Measurements from ENCODE around the gene UBE2N. TPM values are rescaled to one million over a fixed set of nuclear protein-coding genes. Genes with fewer than 3 reads are reported as not detected.

UBE2N gene
- polyA plus RNA-seq (2013, experiment 1 of 2) = 174 TPM
- 180 TPM for polyA plus RNA-seq (2013, experiment 2 of 2)

DNA sequence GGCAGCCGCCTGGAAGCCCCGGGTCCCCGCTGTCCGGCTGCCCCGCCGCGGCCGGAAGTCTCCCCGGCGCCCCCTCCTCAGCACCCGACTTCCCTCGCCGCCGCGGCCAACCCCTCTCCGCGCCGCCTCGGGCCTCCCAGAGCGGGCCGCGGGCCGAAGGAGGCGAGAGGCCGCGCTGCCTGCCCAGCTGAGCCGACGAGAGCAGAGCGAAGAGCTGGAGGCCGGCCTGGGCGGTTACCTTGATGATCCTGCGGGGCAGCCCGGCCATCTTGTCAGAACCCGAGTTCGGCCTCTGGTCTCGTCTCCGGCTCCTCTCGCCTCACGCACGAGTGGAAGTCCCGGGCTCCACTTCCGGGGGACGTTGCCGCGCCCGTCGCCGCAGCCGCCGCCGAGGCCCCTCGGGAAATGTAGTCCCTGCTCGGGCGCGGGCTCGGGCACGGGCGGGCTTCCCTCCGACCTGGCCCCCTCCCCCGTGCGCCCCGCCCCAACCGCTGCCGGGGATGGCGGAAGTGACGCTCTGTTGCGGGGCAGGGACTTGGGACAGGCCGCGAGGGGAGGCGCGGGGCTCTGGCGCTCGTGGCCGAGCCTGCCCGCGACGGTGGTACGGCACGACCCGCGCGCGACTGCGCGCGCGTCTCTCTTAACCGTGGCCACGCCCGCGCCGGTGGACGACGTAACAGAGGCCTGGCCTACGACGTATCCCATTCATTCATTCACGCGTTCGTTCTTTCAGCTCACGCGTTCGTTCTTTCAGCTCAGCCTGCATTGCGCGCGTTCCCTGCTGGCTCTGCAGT is at the start of gene UBE2N:
Gene UBE2N (minus strand): TSS at position 331 of the 794 bp plus-strand sequence. CDS start 63 bp downstream, at position 268.
- Histone ChIP-seq H3K4me3 (ENCODE audit: low read length in 2 of 2) (peak within 1 kb of the TSS; percentile 56 to 100), H3K18ac (ENCODE audit: low read length) (peak within 1 kb of the TSS; percentile 100), H3K14ac (ENCODE audit: low read length) (peak within 1 kb of the TSS; percentile 91), H2BK12ac (ENCODE audit: low read length) (no peak within 1 kb of the TSS), H4K8ac (ENCODE audit: low read depth, low read length) (peak within 1 kb of the TSS; percentile 7), H4K91ac (ENCODE audit: low read depth, low read length, poor library complexity) (no peak within 1 kb of the TSS), H2BK5ac (ENCODE audit: low read length) (peak within 1 kb of the TSS; percentile 85), H3K79me1 (ENCODE audit: low read depth, low read length) (peaks cover 2% of the 10 kb centered on the region), H3K4ac (ENCODE audit: low read length) (peak within 1 kb of the TSS; percentile 86), H2BK15ac (ENCODE audit: low read length) (no peak within 1 kb of the TSS), H2BK120ac (ENCODE audit: low read depth, low read length) (peak within 1 kb of the TSS; percentile 73), H3K4me1 (ENCODE audit: control insufficient read depth in 2 of 2, insufficient read depth in 1 of 2, low read depth in 1 of 2, low read length in 2 of 2) (peaks cover 9% of the 10 kb centered on the region in 2 donors), H3K9me3 (replicated peaks in 1 of 2; ENCODE audit: control insufficient read depth in 2 of 2, insufficient read depth in 1 of 2, low read depth in 1 of 2, low read length in 2 of 2) (no peaks in the 10 kb centered on the region), H3K36me3 (replicated peaks in 1 of 2; ENCODE audit: control insufficient read depth in 2 of 2, insufficient read depth in 2 of 2, low read length in 2 of 2) (no peaks in the 10 kb centered on the region), H2AK5ac (ENCODE audit: low read depth, low read length) (no peak within 1 kb of the TSS), H3K4me2 (ENCODE audit: insufficient read depth, low read length, poor library complexity, severe bottlenecking) (peak within 1 kb of the TSS; percentile 68), H2AFZ (ENCODE audit: low read length) (peak within 1 kb of the TSS; percentile 89), H3K27me3 (ENCODE audit: control insufficient read depth in 3 of 3, insufficient read depth in 3 of 3, low read depth in 1 of 3, low read length in 3 of 3) (no peaks in the 10 kb centered on the region), H3K27ac (replicated peaks; ENCODE audit: low read length) (peak within 1 kb of the TSS; percentile 89), H3K9ac (ENCODE audit: low read depth, low read length, poor library complexity) (peak within 1 kb of the TSS; percentile 98), H3K23ac (ENCODE audit: low read depth, low read length, poor library complexity) (peak within 1 kb of the TSS; percentile 99)
- WGBS, 2 donors (ENCODE audit: extremely low coverage in 2 of 2, insufficient read length in 2 of 2, insufficient replicate concordance in 1 of 2) = no CpG with 5 or more reads among the region's 105 CpGs
- peak; percentile 93 for DNase-seq (ENCODE audit: low spot score)

GRCh38 chr12:93484315-93484981 is 42.7 kb upstream of the UBE2N start:
- Histone ChIP-seq H3K4me2 (ENCODE audit: insufficient read depth, low read length, poor library complexity, severe bottlenecking) (no peak overlapping the region), H3K27me3 (ENCODE audit: control insufficient read depth in 3 of 3, insufficient read depth in 3 of 3, low read depth in 1 of 3, low read length in 3 of 3) (no peaks in the 10 kb centered on the region), H3K4ac (ENCODE audit: low read length) (no peak overlapping the region), H2BK12ac (ENCODE audit: low read length) (no peak overlapping the region), H3K4me1 (ENCODE audit: control insufficient read depth in 2 of 2, insufficient read depth in 1 of 2, low read depth in 1 of 2, low read length in 2 of 2) (no peaks in the 10 kb centered on the region), H3K14ac (ENCODE audit: low read length) (no peak overlapping the region), H3K79me1 (ENCODE audit: low read depth, low read length) (peaks cover 1% of the 10 kb centered on the region), H2AK5ac (ENCODE audit: low read depth, low read length) (no peak overlapping the region), H2BK15ac (ENCODE audit: low read length) (no peak overlapping the region), H3K27ac (replicated peaks; ENCODE audit: low read length) (no peak overlapping the region), H3K18ac (ENCODE audit: low read length) (no peak overlapping the region), H3K9ac (ENCODE audit: low read depth, low read length, poor library complexity) (no peak overlapping the region), H3K9me3 (replicated peaks in 1 of 2; ENCODE audit: control insufficient read depth in 2 of 2, insufficient read depth in 1 of 2, low read depth in 1 of 2, low read length in 2 of 2) (peaks cover 0 to 3% of the 10 kb centered on the region in 2 donors), H4K91ac (ENCODE audit: low read depth, low read length, poor library complexity) (no peak overlapping the region), H2BK120ac (ENCODE audit: low read depth, low read length) (no peak overlapping the region), H4K8ac (ENCODE audit: low read depth, low read length) (no peak overlapping the region), H2AFZ (ENCODE audit: low read length) (no peak overlapping the region), H2BK5ac (ENCODE audit: low read length) (no peak overlapping the region), H3K4me3 (ENCODE audit: low read length in 2 of 2) (no peak overlapping the region), H3K23ac (ENCODE audit: low read depth, low read length, poor library complexity) (no peak overlapping the region), H3K36me3 (replicated peaks in 1 of 2; ENCODE audit: control insufficient read depth in 2 of 2, insufficient read depth in 2 of 2, low read length in 2 of 2) (peaks cover 34 to 98% of the 10 kb centered on the region in 2 donors)
- DNase-seq (ENCODE audit: low spot score) = no peak
- no CpG with 5 or more reads among the region's 8 CpGs for WGBS, 2 donors (ENCODE audit: extremely low coverage in 2 of 2, insufficient read length in 2 of 2, insufficient replicate concordance in 1 of 2)

GRCh38 chr12:93483151-93483807 is 41.5 kb upstream of the UBE2N start:
- Histone ChIP-seq H3K9ac (ENCODE audit: low read depth, low read length, poor library complexity) (no peak overlapping the region), H2AK5ac (ENCODE audit: low read depth, low read length) (no peak overlapping the region), H3K36me3 (replicated peaks in 1 of 2; ENCODE audit: control insufficient read depth in 2 of 2, insufficient read depth in 2 of 2, low read length in 2 of 2) (peaks cover 32 to 98% of the 10 kb centered on the region in 2 donors), H3K27me3 (ENCODE audit: control insufficient read depth in 3 of 3, insufficient read depth in 3 of 3, low read depth in 1 of 3, low read length in 3 of 3) (no peaks in the 10 kb centered on the region), H3K79me1 (ENCODE audit: low read depth, low read length) (peaks cover 2% of the 10 kb centered on the region), H4K8ac (ENCODE audit: low read depth, low read length) (no peak overlapping the region), H3K4ac (ENCODE audit: low read length) (no peak overlapping the region), H2BK5ac (ENCODE audit: low read length) (no peak overlapping the region), H3K9me3 (replicated peaks in 1 of 2; ENCODE audit: control insufficient read depth in 2 of 2, insufficient read depth in 1 of 2, low read depth in 1 of 2, low read length in 2 of 2) (peaks cover 0 to 3% of the 10 kb centered on the region in 2 donors), H3K14ac (ENCODE audit: low read length) (no peak overlapping the region), H3K4me3 (ENCODE audit: low read length in 2 of 2) (no peak overlapping the region), H3K23ac (ENCODE audit: low read depth, low read length, poor library complexity) (no peak overlapping the region), H2BK120ac (ENCODE audit: low read depth, low read length) (no peak overlapping the region), H3K4me2 (ENCODE audit: insufficient read depth, low read length, poor library complexity, severe bottlenecking) (no peak overlapping the region), H3K18ac (ENCODE audit: low read length) (no peak overlapping the region), H2BK12ac (ENCODE audit: low read length) (no peak overlapping the region), H3K4me1 (ENCODE audit: control insufficient read depth in 2 of 2, insufficient read depth in 1 of 2, low read depth in 1 of 2, low read length in 2 of 2) (no peaks in the 10 kb centered on the region), H2AFZ (ENCODE audit: low read length) (no peak overlapping the region), H4K91ac (ENCODE audit: low read depth, low read length, poor library complexity) (no peak overlapping the region), H2BK15ac (ENCODE audit: low read length) (no peak overlapping the region), H3K27ac (replicated peaks; ENCODE audit: low read length) (no peak overlapping the region)
- DNase-seq (ENCODE audit: low spot score) = no peak
- no CpG with 5 or more reads among the region's 4 CpGs for WGBS, 2 donors (ENCODE audit: extremely low coverage in 2 of 2, insufficient read length in 2 of 2, insufficient replicate concordance in 1 of 2)

DNA sequence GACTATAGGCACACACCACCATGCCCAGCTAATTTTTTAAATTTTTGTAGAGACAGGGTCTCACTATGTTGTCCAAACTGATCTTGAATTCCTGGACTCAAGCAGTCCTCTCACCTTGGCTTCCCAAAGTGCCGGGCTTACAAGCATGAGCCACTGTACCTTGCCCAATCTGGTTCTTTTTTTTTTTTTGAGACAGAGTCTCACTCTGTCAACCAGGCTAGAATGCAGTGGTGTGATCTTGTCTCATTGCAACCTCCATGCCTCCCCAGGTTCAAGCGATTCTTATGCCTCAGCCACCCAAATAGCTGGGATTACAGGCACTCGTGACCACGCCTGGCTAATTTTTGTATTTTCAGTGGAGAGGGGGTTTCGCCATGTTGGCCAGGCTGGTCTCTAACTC is 41.0 kb upstream of the UBE2N start:
- H3K9me3 ChIP-seq (replicated peaks in 1 of 2; ENCODE audit: control insufficient read depth in 2 of 2, insufficient read depth in 1 of 2, low read depth in 1 of 2, low read length in 2 of 2) = peaks cover 0 to 3% of the 10 kb centered on the region in 2 donors
- no CpG with 5 or more reads among the region's 5 CpGs for WGBS, 2 donors (ENCODE audit: extremely low coverage in 2 of 2, insufficient read length in 2 of 2, insufficient replicate concordance in 1 of 2)

More for the DNA sequence above, 41.0 kb upstream of the UBE2N start:
- Histone ChIP-seq H3K4me3 (ENCODE audit: low read length in 2 of 2) (no peak overlapping the region), H2BK5ac (ENCODE audit: low read length) (no peak overlapping the region), H3K36me3 (replicated peaks in 1 of 2; ENCODE audit: control insufficient read depth in 2 of 2, insufficient read depth in 2 of 2, low read length in 2 of 2) (peaks cover 36 to 98% of the 10 kb centered on the region in 2 donors), H4K8ac (ENCODE audit: low read depth, low read length) (no peak overlapping the region), H3K23ac (ENCODE audit: low read depth, low read length, poor library complexity) (no peak overlapping the region), H2BK120ac (ENCODE audit: low read depth, low read length) (no peak overlapping the region), H3K79me1 (ENCODE audit: low read depth, low read length) (peaks cover 6% of the 10 kb centered on the region), H2AFZ (ENCODE audit: low read length) (no peak overlapping the region), H3K4me2 (ENCODE audit: insufficient read depth, low read length, poor library complexity, severe bottlenecking) (no peak overlapping the region), H3K14ac (ENCODE audit: low read length) (no peak overlapping the region), H2BK15ac (ENCODE audit: low read length) (no peak overlapping the region), H3K27ac (replicated peaks; ENCODE audit: low read length) (no peak overlapping the region), H3K18ac (ENCODE audit: low read length) (no peak overlapping the region), H2AK5ac (ENCODE audit: low read depth, low read length) (no peak overlapping the region), H3K9ac (ENCODE audit: low read depth, low read length, poor library complexity) (no peak overlapping the region), H4K91ac (ENCODE audit: low read depth, low read length, poor library complexity) (no peak overlapping the region), H3K27me3 (ENCODE audit: control insufficient read depth in 3 of 3, insufficient read depth in 3 of 3, low read depth in 1 of 3, low read length in 3 of 3) (no peaks in the 10 kb centered on the region), H2BK12ac (ENCODE audit: low read length) (no peak overlapping the region), H3K4me1 (ENCODE audit: control insufficient read depth in 2 of 2, insufficient read depth in 1 of 2, low read depth in 1 of 2, low read length in 2 of 2) (no peaks in the 10 kb centered on the region), H3K4ac (ENCODE audit: low read length) (no peak overlapping the region)
- no peak for DNase-seq (ENCODE audit: low spot score)

Data from neuronal stem cell (in vitro differentiated cells).